ENCODE data around the gene CSMD2.

GRCh38 chr1:33471416-33471815 lies 693.6 kb downstream of the CSMD2 start:
- TF ChIP-seq CTCF (IDR thresholded peaks at IDR 0.05), result no peak
- TF ChIP-seq POLR2A (IDR thresholded peaks at IDR 0.05), result no peak
